ENCODE results near the gene HSD17B8.

- TF ChIP-seq RAD21 (IDR thresholded peaks at IDR 0.05; ENCODE audit: low read depth) (no peak), CEBPB (IDR thresholded peaks at IDR 0.05) (no peak)
Observed at GRCh38 chr6:33156561-33156960, 47.9 kb upstream of the HSD17B8 start.
